ENCODE data around the gene IFNK. TPM values are rescaled to one million over a fixed set of nuclear protein-coding genes. Genes with fewer than 3 reads are reported as not detected.
A peak's percentile ranks its signal among the peaks of the same experiment; 100 is the strongest.

The IFNK gene
- total RNA-seq, 2 donors from 2014 or later: not detected

DNA sequence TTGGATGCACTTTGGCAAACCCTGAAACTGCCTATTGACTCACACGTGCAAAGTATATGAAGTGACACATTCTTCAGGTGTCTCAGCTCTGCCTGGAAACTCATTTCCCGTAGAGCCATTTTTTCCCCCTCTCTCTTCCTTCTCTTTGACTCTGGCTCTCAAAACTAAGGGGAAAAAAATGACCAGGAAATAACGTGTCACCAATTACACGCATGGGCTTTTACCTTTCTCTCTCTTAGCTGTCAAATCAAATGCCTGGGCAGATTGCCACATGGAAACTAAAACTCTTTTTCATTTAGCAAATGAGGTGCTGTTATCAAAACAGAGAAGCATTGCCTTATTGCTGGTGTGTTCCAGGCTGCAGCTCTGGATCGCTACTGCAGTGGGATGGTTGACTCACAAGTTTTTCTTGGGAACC is 18.3 kb upstream of the IFNK start:
- DNase-seq (ENCODE audit: low spot score): no peak
- intact Hi-C loops (cut with DNase I): no loop called here

GRCh38 chr9:27506981-27507380 is 17.1 kb upstream of the IFNK start:
- intact Hi-C loops (cut with DNase I): no loop called here
- no peak for DNase-seq (ENCODE audit: low spot score)

DNA sequence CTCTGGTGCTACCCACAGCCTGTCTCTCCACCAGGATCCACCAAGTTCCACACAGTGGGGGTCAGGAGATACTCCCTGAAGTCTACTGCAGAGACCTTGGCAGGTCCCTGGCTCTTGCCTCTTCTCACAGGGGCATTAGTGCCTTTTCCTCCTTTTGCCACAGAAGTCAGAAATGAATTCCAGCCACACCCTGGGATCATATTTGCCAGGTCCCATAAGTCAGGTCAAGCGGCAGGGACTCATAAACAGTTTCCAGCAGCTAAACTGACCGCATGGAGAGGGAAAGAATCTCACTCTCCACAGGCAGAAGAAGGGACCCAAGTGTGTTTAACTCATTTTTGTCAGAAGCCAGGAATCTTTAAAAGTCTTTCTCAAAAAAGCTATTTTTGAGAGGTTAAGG is 13.3 kb upstream of the IFNK start:
- intact Hi-C loops (cut with DNase I): no loop called here
- no peak for DNase-seq (ENCODE audit: low spot score)

DNA sequence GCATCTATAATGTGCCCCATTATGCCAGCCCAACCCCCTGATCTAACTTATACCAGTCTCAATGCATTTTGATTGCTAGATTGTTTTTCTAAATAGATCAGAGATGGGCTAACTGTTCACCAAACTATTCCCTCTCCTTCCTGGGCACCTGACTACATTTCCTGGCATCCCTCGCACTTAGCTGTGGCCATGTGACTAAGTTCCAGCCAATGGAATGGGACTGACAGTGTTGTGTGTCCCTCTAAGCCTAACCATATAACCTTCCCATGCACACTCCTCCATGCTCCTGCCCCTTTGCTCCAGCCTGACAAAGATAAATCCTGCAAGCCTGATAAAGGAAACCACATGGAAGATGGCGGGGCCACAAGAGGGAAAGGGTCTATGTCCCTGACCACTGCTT is 12.3 kb upstream of the IFNK start:
- intact Hi-C loops (cut with DNase I): no loop called here
- no peak for DNase-seq (ENCODE audit: low spot score)

GRCh38 chr9:27514551-27514950 is 9.5 kb upstream of the IFNK start:
- intact Hi-C loops (cut with DNase I): no loop called here
- no peak for DNase-seq (ENCODE audit: low spot score)

DNA sequence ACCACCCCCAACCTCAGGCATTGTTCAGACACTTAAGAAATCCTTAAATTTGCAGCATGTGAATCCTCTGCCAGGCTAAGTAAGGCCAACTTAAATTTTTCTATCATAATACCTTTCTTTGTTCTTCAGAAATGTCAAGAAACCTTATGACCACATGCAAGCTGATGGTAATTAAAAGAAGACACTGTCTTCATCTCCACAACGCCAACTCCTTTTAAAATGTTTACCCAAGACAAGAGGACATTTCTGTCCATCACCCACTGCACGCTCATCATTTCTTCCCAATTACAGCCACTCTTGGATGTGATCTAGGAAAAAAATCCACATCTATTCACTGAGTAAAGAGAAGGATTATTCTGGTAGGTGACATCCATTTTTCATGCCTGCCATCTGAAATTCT is 6.1 kb upstream of the IFNK start:
- no peak for DNase-seq (ENCODE audit: low spot score)
- intact Hi-C loops (cut with DNase I): no loop called here

GRCh38 chr9:27518809-27519208 is 5.3 kb upstream of the IFNK start:
- no peak for DNase-seq (ENCODE audit: low spot score)
- intact Hi-C loops (cut with DNase I): no loop called here

DNA sequence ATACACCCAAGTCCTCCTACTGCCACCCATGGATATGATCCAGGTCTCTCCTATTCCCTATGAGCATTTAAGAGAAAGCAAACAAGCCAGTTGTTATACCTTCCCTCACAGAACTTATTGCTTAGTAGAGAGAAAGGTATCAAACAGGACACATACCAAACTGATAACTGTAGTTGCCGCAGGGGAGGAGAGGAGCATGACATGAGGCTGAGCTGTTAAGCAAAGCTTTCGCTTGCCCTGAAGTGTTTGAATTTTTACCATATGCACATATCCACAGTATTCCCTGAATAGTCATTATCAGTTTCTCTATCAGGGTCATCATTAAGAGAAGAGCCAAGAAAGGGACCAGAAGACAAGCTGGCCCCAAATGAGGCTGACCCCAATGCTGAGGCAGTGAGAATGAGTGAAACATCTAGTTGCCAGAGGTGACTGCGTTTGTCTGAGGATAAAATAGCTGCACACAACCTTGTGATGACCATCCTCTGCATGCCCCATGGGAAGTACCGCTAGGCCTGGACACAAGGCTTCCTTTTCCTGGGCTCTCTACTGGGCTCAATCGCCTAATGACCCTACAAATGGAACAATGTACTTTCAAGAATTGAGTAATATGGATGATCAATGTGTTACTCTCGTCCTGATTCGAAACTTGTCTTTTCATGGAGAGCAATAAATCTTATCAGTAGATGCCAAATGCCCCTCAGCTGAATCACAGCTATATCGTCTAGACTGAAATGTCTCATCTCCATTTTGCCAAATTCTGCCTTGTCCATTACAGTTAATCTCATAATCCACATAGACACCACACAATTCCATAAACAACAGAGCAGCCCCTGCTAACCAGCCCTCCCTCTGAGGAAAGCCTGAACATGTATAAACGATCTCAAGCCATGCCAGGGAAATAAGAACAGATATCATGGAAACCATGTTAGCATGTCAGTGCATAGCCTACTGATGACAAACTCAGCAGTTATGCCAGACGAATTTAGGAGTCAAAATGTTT is 4.3 kb upstream of the IFNK start:
- intact Hi-C loops (cut with DNase I): no loop called here
- DNase-seq (ENCODE audit: low spot score): no peak

GRCh38 chr9:27520986-27521385 is 3.1 kb upstream of the IFNK start:
- DNase-seq (ENCODE audit: low spot score): no peak
- intact Hi-C loops (cut with DNase I): no loop called here

- intact Hi-C loops (cut with DNase I): no loop called here
- DNase-seq (ENCODE audit: low spot score): no peak
Observed at GRCh38 chr9:27523141-27523540, 949 bp upstream of the IFNK start.

DNA sequence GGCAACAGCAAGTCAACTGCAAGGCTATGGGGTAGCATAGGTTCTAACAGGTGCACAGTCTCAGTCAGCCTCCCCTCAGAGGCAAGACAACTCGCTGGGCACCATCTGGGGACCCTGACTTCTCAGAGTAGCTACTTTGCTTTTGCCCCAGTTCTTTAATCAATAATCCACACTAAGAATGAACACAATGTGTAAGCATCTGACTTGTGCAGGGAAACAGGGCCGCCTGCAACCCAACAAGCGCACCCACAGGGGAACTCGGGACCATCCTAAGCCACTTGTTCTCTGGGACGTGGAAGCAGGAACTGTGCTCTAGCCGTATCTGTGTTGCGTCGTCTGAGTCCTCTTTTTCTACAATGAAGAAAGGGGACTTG is 3.6 kb downstream of the IFNK start:
- intact Hi-C loops (cut with DNase I): loop anchor here in 1 of 2 donors (5.0 kb wide), 1 partner anchor 190 kb away; no protein-coding TSS in a partner anchor
- no peak for DNase-seq (ENCODE audit: low spot score)

DNA sequence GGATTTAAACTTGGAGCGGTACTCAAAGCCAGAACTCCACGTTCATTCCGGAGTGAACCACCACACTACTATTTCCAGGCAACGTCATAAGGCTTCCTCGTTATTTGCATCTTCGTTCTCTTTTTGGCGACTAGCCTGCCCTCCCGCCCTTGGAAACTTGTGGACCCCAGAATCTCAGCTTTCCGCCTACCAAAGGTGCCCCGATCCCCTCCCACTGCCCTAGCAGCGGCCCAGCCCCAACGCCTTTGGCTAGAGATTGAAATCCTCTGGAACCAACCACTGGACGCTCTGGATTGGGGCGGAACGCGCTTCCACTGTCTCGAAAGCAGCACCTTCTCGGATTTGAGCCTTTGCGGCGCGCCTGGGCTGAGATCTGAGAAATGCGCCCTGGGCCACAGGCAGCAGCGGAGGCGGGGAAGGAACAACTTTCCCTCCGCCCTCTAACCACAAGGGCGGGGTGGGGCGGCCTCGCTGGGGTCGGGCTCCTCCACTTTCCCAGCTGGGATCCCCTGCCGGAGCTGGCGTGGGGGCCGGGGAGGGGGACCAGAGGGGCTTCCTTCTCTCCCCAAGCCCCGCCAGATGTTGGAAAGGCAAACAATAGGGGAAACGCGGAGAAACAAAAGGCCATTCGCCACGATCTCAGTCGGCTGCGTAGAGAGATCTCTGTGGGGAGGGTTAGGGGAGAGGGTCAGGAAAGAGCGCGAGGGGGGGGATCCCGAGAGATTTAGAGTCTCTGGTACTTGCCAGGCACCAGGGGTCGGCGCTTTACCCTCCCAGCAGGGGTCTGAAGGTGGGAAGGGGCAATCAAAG is 4.2 kb downstream of the IFNK start:
- DNase-seq (ENCODE audit: low spot score): peak; percentile 94
- intact Hi-C loops (cut with DNase I): loop anchor here in 1 of 2 donors (5.0 kb wide), 1 partner anchor 191 kb away; no protein-coding TSS in a partner anchor

- peak; percentile 90 for DNase-seq (ENCODE audit: low spot score)
- intact Hi-C loops (cut with DNase I): loop anchor here in 1 of 2 donors (5.0 kb wide), 1 partner anchor 192 kb away; no protein-coding TSS in a partner anchor
Observed at GRCh38 chr9:27528886-27529315, 4.8 kb downstream of the IFNK start.

GRCh38 chr9:27529316-27530278 is 5.5 kb downstream of the IFNK start, which contains the start of gene MOB3B:
TSS of gene MOB3B (minus strand) at chr9:27529814. CDS start at chr9:27455550, 74,264 bp downstream.
- intact Hi-C loops (cut with DNase I): loop anchor here in 1 of 2 donors (5.0 kb wide), 1 partner anchor 192 kb away; no protein-coding TSS in a partner anchor
- peak; percentile 95 for DNase-seq (ENCODE audit: low spot score)

DNA sequence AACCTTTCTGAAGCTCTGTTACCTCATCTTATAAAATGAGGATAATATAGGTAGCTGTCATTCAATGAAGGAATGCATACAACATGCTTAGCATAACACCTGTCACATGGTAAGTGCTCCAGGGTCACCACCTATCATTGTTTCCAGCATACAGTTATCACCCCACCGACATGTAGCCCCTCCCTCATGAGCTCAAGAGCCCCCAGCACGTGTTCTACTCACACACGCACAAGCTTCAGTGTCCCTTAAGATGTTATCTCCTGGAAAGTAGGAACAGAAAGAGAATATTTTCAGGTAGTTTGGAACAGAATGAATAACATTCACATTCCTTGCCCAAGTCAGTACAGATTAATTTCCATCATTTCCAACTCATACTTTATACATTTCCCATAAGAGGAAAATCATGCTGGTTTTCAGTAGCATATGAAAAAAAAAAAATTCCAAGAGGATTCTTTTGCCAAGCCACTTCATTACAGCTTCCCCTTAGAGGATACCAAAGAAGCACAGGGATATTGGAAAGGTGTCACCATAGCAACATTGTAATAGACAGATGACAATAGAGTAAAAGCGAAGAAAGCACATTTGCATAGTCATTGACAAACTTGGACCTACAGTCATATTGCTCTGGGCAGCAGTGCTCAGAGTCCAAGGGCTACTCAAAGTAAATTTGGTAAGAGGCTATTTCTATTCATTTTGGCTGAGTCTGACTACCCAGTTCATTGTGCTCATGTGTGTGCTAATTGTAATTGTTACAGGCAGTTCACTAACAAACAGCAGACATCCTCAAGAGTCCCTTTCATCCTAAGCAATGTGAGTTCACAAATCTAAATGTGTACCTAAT is 7.0 kb downstream of the IFNK start:
- intact Hi-C loops (cut with DNase I): no loop called here
- DNase-seq (ENCODE audit: low spot score): no peak

GRCh38 chr9:27532046-27532445 is 8.0 kb downstream of the IFNK start:
- intact Hi-C loops (cut with DNase I): no loop called here
- no peak for DNase-seq (ENCODE audit: low spot score)

DNA sequence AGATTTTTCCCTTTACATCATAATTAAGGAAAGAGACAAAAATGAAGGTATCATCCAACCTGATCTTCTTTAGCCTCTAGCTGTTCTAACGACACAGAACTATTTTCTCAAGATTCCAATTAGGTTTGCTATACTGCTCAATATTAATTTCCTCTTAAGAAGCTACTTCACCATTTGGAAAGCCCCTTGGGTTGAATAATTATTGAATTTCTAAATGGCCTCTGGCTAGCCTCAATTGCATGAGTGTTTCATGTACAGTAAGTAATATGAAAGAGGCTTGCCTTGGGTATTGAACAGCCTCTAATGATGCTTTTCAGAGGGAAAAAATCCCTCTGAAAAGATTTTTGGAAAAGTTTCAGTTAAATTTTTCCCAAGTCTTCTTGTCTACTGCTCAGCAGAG is 9.2 kb downstream of the IFNK start:
- no peak for DNase-seq (ENCODE audit: low spot score)
- intact Hi-C loops (cut with DNase I): no loop called here

DNA sequence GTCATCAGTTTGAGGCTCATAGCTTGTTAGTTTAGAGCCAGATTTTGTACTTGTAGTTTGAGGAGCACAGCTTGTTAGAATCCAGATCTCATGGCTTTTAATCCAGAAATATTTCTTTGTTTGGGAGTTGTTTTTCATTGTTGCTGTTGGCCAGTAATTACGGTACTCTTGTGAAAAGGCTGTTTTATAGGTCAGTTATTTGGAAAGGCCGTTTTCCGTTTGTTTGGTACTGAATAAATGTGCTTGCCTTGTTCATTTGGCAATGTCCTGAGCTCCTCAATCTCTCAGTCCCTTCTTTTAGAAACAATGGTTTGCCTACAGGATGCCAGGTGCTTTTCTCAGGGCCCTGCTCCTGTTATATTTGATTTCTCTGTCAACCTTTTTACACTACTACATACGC is 10.0 kb downstream of the IFNK start:
- intact Hi-C loops (cut with DNase I): no loop called here
- DNase-seq (ENCODE audit: low spot score): no peak
